ENCODE data around the gene SOX1.

SOX1 gene

GRCh38 chr13:112106478-112107141 is 39.7 kb downstream of the SOX1 start:
- DNase-seq (ENCODE audit: low read depth in 2 of 2), result no peak

GRCh38 chr13:112107289-112107688 is 40.3 kb downstream of the SOX1 start:
- no peak for DNase-seq (ENCODE audit: low read depth in 2 of 2)

GRCh38 chr13:112110479-112110878 is 43.5 kb downstream of the SOX1 start:
- no peak for DNase-seq (ENCODE audit: low read depth in 2 of 2)

GRCh38 chr13:112111239-112111857 is 44.4 kb downstream of the SOX1 start:
- DNase-seq (ENCODE audit: low read depth in 2 of 2), result no peak

- no peak for DNase-seq (ENCODE audit: low read depth in 2 of 2)
Observed at GRCh38 chr13:112112534-112113276, 45.8 kb downstream of the SOX1 start.

- no peak for DNase-seq (ENCODE audit: low read depth in 2 of 2)
Observed at GRCh38 chr13:112113348-112113747, 46.4 kb downstream of the SOX1 start.

GRCh38 chr13:112113851-112114250 is 46.9 kb downstream of the SOX1 start:
- DNase-seq (ENCODE audit: low read depth in 2 of 2), result no peak

GRCh38 chr13:112114391-112114790 is 47.4 kb downstream of the SOX1 start:
- DNase-seq (ENCODE audit: low read depth in 2 of 2), result no peak

GRCh38 chr13:112115403-112116091 is 48.6 kb downstream of the SOX1 start:
- no peak for DNase-seq (ENCODE audit: low read depth in 2 of 2)

GRCh38 chr13:112116187-112116950 is 49.4 kb downstream of the SOX1 start:
- no peak for DNase-seq (ENCODE audit: low read depth in 2 of 2)

GRCh38 chr13:112117258-112117954 is 50.5 kb downstream of the SOX1 start:
- no peak for DNase-seq (ENCODE audit: low read depth in 2 of 2)

GRCh38 chr13:112117955-112118302 is 51.0 kb downstream of the SOX1 start:
- no peak for DNase-seq (ENCODE audit: low read depth in 2 of 2)

GRCh38 chr13:112118451-112119064 is 51.6 kb downstream of the SOX1 start:
- no peak for DNase-seq (ENCODE audit: low read depth in 2 of 2)

GRCh38 chr13:112119192-112120030 is 52.5 kb downstream of the SOX1 start:
- no peak for DNase-seq (ENCODE audit: low read depth in 2 of 2)

GRCh38 chr13:112120031-112120373 is 53.1 kb downstream of the SOX1 start:
- DNase-seq (ENCODE audit: low read depth in 2 of 2), result no peak
